Fibroblast of pulmonary artery (primary cell): ENCODE results near the gene JDP2.

Experiments
- DNase-seq: peaks from one replicate; pipeline ENCODE4 v3.0.0-alpha.2; 2010; ENCODE audit warnings: low read depth
- H3K4me3 ChIP-seq: replicated peaks from 2 replicates; pipeline ENCODE4 v1.5.1; 2011; ENCODE audit warnings: low read depth, mild to moderate bottlenecking, control low read depth, low read length, moderate library complexity
- TF ChIP-seq, protein P1 (sequence below): IDR thresholded peaks from 2 replicates; pipeline ENCODE4 v1.5.1; 2011; ENCODE audit warnings: mild to moderate bottlenecking, control low read depth, low read length, inconsistent platforms; ENCODE audit errors: missing control alignments

The JDP2 gene

DNA sequence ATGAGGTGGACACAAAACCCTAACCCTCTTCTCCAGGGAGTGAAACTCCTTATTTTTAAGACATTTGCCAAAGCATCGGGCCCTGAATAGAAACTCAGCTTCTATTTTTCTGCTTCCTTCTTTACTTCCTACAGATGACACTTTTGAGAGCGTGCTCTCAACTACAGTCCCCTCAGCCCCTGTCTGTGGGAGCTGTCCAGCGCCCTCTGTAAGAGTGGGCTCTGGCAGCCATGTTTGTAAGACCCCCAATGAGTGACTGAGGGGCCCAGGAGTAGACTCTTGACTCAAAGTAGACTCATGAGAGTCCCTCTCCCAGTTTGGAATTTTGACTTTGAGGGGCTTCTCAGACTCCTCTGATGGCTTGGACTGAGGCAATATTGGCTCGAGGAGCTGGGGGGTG lies 68.9 kb downstream of the JDP2 start:
- H3K4me3 ChIP-seq: no peak overlapping the region
- DNase-seq: no peak
- TF ChIP-seq, protein P1, sequence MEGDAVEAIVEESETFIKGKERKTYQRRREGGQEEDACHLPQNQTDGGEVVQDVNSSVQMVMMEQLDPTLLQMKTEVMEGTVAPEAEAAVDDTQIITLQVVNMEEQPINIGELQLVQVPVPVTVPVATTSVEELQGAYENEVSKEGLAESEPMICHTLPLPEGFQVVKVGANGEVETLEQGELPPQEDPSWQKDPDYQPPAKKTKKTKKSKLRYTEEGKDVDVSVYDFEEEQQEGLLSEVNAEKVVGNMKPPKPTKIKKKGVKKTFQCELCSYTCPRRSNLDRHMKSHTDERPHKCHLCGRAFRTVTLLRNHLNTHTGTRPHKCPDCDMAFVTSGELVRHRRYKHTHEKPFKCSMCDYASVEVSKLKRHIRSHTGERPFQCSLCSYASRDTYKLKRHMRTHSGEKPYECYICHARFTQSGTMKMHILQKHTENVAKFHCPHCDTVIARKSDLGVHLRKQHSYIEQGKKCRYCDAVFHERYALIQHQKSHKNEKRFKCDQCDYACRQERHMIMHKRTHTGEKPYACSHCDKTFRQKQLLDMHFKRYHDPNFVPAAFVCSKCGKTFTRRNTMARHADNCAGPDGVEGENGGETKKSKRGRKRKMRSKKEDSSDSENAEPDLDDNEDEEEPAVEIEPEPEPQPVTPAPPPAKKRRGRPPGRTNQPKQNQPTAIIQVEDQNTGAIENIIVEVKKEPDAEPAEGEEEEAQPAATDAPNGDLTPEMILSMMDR: no peak

DNA sequence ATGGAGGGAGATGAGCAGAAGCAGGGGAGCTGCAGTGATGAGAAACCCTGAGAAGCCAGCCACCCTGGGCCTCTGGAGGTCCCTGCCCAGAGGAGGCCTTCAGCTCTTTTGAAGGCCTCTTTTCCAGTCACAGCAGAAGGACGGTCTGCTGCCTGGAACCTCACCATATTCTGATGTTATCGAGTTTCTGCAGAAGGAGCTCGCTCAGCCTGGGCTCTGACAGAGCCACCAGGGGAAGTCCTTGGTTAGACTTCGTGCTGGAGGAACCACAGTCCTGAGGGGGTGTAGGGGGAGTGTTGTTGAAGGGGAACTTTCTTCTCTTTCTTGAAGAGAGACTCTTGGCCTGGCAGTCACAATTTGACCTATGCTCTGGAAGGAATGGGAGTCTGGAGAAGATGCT lies 69.4 kb downstream of the JDP2 start:
- TF ChIP-seq, protein P1: no peak
- DNase-seq: no peak
- no peak overlapping the region for H3K4me3 ChIP-seq

DNA sequence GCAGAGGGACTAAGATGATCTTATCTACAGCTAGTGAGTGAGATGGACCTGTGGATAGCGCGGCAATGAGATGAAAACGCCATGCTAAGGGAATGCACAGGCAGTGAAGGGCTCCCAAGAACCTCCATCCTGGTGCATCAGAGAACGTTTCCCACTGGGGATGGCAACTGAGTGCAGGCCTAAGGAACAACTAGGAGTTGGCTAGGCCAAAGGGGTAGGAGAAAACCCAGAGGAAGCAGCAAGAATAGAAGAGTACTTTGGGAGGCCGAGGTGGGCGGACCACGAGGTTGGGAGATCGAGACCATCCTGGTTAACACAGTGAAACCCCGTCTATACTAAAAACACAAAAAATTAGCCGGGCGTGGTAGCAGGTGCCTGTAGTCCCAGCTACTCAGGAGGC lies 69.9 kb downstream of the JDP2 start:
- no peak for DNase-seq
- no peak overlapping the region for H3K4me3 ChIP-seq
- TF ChIP-seq, protein P1: no peak

DNA sequence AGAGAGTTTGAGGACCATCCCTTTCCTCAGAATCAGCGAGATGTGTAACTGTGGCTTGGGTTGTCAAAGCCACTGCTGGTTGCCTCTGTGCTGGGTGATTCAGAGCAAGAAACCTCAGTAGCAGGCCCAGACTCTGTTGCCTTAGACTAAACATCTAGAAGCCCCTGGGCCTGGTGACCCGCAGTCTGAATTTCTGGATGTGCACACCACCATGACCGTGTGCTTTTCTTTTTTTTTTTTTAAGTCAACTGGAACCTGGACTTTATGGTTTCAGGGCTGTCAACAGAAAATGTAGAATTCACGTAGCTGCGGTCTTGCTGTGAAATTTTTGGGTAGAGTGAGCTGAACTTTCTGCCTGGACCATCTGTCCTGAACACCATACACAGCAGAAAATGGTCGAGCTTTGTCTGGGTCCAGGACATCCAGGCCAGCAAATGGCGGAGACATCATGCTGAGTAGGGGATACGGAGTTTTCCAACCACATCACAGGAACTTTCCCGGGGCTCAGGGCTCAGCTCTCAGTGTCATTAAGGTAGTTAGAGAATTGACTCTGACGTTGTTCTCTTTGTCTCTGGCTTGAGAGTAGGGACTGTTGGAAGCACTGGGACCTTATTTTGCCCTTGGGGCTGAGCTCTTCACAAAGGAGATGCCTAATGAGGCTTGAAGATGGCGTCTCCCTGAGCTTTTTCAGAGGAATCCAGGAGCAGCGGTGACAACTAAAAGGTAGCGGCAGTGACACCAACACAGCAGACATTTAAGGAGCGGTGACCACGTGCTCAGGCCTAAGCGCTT lies 71.5 kb downstream of the JDP2 start:
- H3K4me3 ChIP-seq: no peak overlapping the region
- DNase-seq: no peak
- TF ChIP-seq, protein P1: no peak

DNA sequence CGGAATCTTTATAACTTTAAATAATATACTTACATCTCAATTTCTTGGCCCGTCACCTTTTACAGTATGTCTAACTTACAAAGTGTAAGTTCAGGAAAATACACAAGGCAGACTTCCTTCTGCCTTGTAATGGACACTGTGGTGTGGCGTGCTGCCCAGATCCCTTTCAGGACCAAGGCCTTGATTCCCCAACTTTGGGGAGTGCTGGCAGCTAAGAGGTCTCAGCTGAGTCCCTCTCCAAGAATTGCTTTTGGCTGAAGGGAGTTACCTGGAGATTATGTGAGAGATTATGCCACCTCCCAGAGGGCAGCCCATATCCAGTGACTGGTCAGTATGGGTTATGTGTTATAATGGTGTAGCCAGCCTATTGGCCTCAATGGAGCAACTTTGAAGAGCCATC lies 73.3 kb downstream of the JDP2 start:
- H3K4me3 ChIP-seq: no peak overlapping the region
- DNase-seq: no peak
- TF ChIP-seq, protein P1: no peak

DNA sequence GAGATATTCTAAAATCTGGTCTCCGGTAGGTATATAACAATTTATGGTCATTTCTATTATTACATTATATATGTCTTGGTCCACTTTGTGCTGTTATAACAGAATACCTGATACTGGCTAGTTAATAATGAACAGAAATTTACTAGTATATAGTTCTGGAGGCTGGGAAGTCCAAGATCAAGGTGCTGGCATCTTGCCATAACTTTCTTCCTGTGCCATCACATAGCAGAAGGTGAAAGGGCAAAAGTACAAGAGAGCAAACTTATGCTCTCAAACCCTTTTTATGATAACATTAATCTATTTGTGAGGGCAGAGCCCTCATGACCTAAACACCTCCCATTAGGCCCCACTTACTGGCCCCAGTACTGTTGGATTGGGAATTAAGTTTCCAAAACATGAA lies 76.6 kb downstream of the JDP2 start:
- TF ChIP-seq, protein P1: no peak
- H3K4me3 ChIP-seq: no peak overlapping the region
- DNase-seq: no peak

DNA sequence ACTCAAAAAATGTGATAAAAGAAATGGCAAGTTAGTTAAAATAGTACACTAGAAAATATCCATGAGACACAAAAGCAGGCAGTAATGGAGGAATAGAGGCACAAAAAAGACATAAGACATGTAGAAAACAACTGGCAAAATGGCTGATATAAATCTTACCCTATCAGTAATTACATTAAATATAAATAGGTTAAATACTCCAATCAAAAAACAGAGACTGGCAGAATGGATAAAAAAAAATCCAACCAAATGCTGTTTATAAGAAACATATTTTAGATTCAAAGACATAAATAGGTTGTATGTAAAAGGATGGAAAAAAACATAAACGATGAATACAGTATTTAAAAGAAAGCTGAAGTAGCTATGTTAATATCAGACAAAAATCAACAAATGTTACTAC lies 79.1 kb downstream of the JDP2 start:
- TF ChIP-seq, protein P1: no peak
- no peak overlapping the region for H3K4me3 ChIP-seq
- DNase-seq: no peak
